SU-DHL-6 (cell line): ENCODE results near the gene EFCAB11.

Experiments
- CTCF ChIP-seq: fragments of 200-600 bp; sonication (generic); IDR thresholded peaks from one replicate; pipeline ENCODE4 v1.5.1; 2017; ENCODE audit warnings: antibody characterized with exemption, mild to moderate bottlenecking, low read length, moderate library complexity; ENCODE audit not compliant: insufficient read depth, poor library complexity, severe bottlenecking
- EZH2phosphoT487 ChIP-seq: fragments of 200-600 bp; sonication (generic), shearing (Covaris generic); conservative IDR thresholded peaks from 2 replicates; pipeline ENCODE4 v1.6.1; 2018; ENCODE audit warnings: mild to moderate bottlenecking, antibody characterized with exemption, low read length, moderate library complexity, mixed read lengths

- TF ChIP-seq EZH2phosphoT487 (no peak), CTCF (no peak)
Observed at GRCh38 chr14:89884761-89885160, 69.8 kb downstream of the EFCAB11 start.
